GM18526 (cell line): ENCODE measurements around the gene ADH1B.

Experiments used
- POLR2A ChIP-seq: IDR thresholded peaks from 3 replicates; pipeline ENCODE4 v1.6.1; 2011; ENCODE audit not compliant: insufficient read length; ENCODE audit errors: extremely low read depth

Gene ADH1B

GRCh38 chr4:99275885-99276284 lies 45.3 kb downstream of the ADH1B start:
- TF ChIP-seq POLR2A = no peak

DNA sequence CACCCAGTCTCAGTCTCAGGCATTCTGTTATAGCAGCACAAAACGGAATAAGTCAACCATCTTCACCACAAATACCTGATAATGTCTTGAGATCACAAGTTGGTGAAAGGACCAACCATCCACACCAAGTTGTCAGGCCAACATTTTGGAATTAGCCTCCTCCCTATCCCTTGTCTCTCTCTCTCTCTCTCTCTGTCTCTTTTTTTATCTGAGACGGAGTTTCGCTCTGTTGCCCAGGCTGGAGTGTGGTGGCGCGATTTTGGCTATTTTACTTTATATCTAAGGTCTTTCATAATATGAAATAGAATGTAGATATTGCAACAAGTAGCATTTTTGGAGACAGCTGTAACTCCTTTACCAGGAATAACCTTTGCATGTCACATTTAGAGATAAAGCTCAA lies 46.2 kb downstream of the ADH1B start:
- no peak for TF ChIP-seq POLR2A

DNA sequence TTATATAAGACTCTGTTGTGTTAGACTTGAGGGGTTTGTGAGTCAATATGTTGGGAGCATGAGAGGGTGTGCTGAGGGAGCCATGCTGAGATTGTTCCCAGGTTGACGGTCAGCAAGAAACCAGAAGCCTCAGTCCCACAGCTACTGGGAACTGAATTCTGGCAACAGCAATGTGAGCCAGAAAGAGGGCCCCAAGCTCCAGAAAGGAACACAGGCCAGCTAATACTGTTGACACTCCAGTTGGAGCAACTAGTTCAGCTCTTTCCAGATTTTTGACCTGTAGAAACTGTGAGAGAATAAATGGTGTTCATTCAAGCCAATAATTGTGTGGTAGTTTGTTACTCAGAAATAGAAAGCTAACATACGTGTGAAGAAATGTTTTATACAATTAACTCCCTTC lies 47.5 kb downstream of the ADH1B start:
- no peak for TF ChIP-seq POLR2A

GRCh38 chr4:99264927-99265326 lies 56.3 kb downstream of the ADH1B start:
- no peak for TF ChIP-seq POLR2A
